ENCODE measurements around the gene FCER2.
"Not testable (repeated sequence)": the region's sequence is repeated elsewhere in the genome, so short reads cannot be mapped to it uniquely, and the experiment has no call there.

FCER2 gene

GRCh38 chr19:7645163-7645562 lies 56.8 kb downstream of the FCER2 start:
- no peak for DNase-seq

GRCh38 chr19:7644550-7644877 lies 57.4 kb downstream of the FCER2 start:
- no peak for DNase-seq

- DNase-seq = not testable (repeated sequence)
Observed at GRCh38 chr19:7643629-7644549, 58.0 kb downstream of the FCER2 start.

- no peak for DNase-seq
Observed at GRCh38 chr19:7643031-7643415, 58.9 kb downstream of the FCER2 start.

GRCh38 chr19:7642295-7643030 lies 59.5 kb downstream of the FCER2 start:
- no peak for DNase-seq

GRCh38 chr19:7641290-7642276 lies 60.3 kb downstream of the FCER2 start:
- DNase-seq = no peak

GRCh38 chr19:7640803-7641202 lies 61.1 kb downstream of the FCER2 start:
- no peak for DNase-seq

- no peak for DNase-seq
Observed at GRCh38 chr19:7639863-7640348, 62.0 kb downstream of the FCER2 start.

GRCh38 chr19:7638802-7639465 lies 63.0 kb downstream of the FCER2 start:
- no peak for DNase-seq
